C4-2B (cell line): ENCODE data around the gene EPHA4.

ENCODE experiments used
- H3K27ac ChIP-seq: fragments of 450-650 bp; 2 replicates; pipeline ENCODE4 v1.5.1; 2017
- ZFX ChIP-seq: fragments of 450-650 bp; IDR thresholded peaks from 2 replicates; pipeline ENCODE4 v1.6.1; 2017
- TF ChIP-seq, protein P1 (sequence below): fragments of 450-650 bp; conservative IDR thresholded peaks from 2 replicates; pipeline ENCODE4 v1.5.1; 2017; ENCODE audit warnings: mild to moderate bottlenecking

EPHA4 gene

DNA sequence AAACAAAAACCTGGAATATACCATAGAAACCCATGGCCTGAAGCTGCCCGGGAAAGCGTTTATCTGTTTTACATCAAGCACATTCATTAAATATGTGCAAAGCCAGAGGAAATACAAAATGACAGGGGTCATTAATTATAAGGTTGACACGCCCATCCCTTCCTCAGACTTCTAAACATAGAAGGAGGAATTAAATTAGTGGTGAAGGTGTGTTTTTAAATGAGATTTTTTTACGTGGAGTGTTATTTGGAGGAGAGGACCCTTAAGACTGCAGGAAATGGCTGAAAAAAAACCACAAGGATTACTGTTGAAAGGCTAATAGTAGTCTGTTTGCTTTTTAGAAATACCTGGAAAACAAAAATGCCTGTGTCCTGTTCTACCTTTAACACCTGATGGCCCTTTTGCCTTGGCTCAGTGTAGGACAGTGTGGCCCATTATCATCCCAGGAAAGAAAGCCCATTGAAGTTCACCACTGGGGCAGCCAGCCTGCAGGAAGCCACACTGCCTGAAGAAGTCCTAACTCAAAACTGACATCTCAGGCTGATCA, 123.2 kb downstream of the EPHA4 start:
- H3K27ac ChIP-seq: no peak overlapping the region
- TF ChIP-seq, protein P1, sequence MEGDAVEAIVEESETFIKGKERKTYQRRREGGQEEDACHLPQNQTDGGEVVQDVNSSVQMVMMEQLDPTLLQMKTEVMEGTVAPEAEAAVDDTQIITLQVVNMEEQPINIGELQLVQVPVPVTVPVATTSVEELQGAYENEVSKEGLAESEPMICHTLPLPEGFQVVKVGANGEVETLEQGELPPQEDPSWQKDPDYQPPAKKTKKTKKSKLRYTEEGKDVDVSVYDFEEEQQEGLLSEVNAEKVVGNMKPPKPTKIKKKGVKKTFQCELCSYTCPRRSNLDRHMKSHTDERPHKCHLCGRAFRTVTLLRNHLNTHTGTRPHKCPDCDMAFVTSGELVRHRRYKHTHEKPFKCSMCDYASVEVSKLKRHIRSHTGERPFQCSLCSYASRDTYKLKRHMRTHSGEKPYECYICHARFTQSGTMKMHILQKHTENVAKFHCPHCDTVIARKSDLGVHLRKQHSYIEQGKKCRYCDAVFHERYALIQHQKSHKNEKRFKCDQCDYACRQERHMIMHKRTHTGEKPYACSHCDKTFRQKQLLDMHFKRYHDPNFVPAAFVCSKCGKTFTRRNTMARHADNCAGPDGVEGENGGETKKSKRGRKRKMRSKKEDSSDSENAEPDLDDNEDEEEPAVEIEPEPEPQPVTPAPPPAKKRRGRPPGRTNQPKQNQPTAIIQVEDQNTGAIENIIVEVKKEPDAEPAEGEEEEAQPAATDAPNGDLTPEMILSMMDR: no peak
- TF ChIP-seq ZFX: no peak

DNA sequence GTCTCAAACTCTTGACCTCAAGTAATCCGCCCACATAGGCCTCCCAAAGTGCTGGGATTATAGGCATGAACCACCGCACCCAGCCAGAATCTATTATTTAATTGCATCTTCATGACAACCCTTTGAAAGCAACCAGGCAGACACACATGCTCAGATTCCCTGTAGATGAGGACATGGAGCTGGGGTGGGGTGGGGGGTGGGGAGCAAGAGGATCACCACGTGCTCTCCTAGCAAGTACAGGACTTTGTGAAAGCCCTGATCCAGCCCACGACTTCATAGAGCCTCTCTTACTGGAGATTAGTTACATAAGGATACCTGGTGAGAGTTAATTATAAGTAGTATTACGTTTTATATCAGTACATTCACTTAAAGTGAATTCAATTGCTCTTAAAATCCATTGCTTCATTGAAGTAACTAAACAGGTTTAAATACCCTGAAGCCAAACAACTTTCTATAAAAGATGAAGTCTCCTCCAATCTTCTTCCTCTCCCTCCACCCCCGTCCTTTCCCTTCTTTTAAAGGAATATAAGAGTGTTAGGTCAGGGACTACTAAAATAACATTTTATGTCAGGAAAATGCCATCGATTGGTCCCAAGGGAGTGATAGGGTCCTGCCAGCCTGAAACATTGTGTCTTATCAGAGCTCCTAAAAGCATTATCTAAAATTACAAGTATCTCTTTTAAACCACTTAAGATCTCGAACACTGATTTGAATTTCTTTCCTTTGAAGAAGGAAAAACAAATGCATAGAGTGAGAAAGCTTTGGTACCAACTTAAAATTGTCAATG, 123.9 kb downstream of the EPHA4 start:
- no peak overlapping the region for H3K27ac ChIP-seq
- no peak for TF ChIP-seq ZFX

DNA sequence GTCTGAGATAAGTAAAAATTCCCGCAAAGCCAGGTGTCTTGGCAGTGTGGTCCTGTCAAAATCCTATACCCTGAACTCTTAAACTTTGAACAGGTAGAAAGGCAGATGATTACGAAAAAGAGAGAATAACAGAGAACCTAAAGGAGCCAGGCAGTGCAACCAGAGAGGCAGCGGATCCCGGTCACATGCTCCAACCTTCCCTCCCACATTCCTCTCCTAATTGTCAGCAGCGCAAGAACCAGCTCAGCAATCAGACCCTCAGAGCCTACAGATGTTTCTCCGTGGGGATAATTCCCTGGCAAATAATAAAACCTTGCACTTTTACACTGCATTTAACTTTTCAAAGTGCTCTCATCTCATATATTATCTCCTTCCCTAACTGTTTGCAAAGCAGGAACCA, 124.8 kb downstream of the EPHA4 start:
- no peak overlapping the region for H3K27ac ChIP-seq
- TF ChIP-seq ZFX: no peak
- TF ChIP-seq, protein P1: no peak

DNA sequence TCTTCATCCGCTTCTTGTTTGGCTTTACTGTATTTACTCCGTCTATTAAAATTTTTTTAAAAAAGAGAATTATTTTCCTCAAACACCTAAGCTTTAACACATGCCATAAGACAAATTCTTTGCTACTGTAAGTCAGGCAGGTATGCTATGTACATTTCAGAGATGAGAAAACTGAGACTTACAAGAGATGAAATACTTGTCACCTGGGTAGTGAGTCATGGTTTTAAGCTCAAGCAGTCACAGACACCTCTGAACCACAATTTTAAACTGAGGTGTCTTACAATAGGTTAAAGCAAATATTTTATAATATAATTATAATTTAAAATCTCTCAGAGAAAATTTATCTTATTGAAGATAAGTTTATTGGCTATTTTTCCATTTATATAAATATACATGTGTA, 126.0 kb downstream of the EPHA4 start:
- no peak overlapping the region for H3K27ac ChIP-seq
- TF ChIP-seq ZFX: no peak
- TF ChIP-seq, protein P1: no peak

DNA sequence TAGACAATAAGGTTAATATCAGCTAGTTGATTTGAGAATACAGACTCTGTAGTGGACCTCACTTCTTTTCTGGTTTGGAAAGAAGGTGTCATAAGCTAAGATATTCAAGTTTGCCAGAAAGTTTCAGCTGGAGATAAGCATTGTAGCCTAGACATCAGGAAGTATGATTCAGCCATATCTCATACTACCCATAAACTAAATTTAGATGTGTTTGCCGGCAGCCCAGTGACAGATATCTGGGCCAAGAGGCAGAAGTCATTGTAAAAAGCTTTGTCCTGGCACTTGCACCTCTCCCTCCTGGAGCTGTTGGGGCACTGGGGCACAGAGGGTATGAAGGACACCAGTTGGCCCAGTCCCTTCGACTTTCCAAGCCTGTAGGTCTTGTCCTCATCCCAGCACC, 128.0 kb downstream of the EPHA4 start:
- TF ChIP-seq, protein P1: no peak
- no peak for TF ChIP-seq ZFX
- no peak overlapping the region for H3K27ac ChIP-seq

DNA sequence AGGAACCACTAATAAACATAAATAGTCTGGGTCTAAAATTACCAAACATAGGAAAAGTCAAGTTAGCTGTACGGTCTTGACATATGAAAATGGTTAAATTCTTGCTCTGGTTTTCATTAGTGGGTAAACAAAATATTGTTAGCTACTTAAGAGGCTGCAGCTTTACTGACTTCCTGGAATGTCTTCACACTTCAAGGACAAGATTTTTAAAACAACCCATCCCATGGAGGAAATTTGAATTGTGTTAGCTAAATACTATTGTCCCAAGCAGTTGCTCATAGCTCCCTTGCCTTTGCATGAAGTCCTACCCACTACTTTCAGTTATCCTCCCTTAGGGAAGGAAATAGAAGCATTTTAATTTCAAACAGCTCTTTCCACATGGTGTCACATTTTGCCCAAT, 128.5 kb downstream of the EPHA4 start:
- no peak overlapping the region for H3K27ac ChIP-seq
- TF ChIP-seq, protein P1: no peak
- TF ChIP-seq ZFX: no peak

DNA sequence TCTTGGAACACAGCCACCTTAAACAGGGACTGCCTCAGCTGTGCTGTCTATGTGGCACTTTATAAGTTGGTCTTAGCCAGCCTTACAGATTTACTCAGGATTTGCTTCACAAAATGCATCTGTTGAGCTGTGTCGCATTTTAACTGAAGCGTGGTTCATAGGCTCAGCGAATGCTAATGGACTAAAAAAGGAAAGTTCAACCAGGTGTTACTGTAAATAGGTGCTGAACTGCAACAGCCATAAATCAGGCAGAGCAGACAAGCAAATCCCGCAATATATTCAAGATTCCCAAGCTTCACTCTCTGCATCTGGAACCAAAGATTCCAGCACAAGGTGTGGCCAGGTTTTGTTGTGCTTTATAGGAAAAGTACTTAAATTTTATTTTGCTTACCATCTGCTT, 130.0 kb downstream of the EPHA4 start:
- no peak overlapping the region for H3K27ac ChIP-seq
- TF ChIP-seq, protein P1: no peak
- no peak for TF ChIP-seq ZFX
